Subcutaneous abdominal adipose tissue (tissue), 5 donors: ENCODE results near the gene OSGEP.

Experiments
- H3K27ac ChIP-seq: one replicate; pipeline ENCODE4 v1.7.0; 2013; ENCODE audit warnings: low read depth, mild to moderate bottlenecking, inconsistent platforms, low read length, moderate library complexity
- H3K27me3 ChIP-seq, 5 donors: one replicate each; pipeline ENCODE4 v1.7.0; 2013; ENCODE audit warnings: low read length in 5 of 5, inconsistent platforms in 1 of 5; ENCODE audit not compliant: control insufficient read depth in 5 of 5, insufficient read depth in 4 of 5
- H3K36me3 ChIP-seq, 5 donors: one replicate each; pipeline ENCODE4 v1.7.0; 2013; ENCODE audit warnings: low read length in 5 of 5; ENCODE audit not compliant: control insufficient read depth in 5 of 5, insufficient read depth in 5 of 5
- H3K4me1 ChIP-seq, 5 donors: one replicate each; pipeline ENCODE4 v1.7.0; 2013; ENCODE audit warnings: low read length in 5 of 5, mild to moderate bottlenecking in 3 of 5, moderate library complexity in 1 of 5; ENCODE audit not compliant: control insufficient read depth in 5 of 5, insufficient read depth in 5 of 5
- H3K4me3 ChIP-seq, 5 donors: one replicate each; pipeline ENCODE4 v1.7.0; 2013; ENCODE audit warnings: low read length in 5 of 5, low read depth in 1 of 5
- H3K9ac ChIP-seq, 5 donors: one replicate each; pipeline ENCODE4 v1.7.0; 2013; ENCODE audit warnings: low read length in 5 of 5, mild to moderate bottlenecking in 4 of 5, moderate library complexity in 3 of 5
- H3K9me3 ChIP-seq, 5 donors: one replicate each; pipeline ENCODE4 v1.7.0; 2013; ENCODE audit warnings: low read length in 5 of 5; ENCODE audit not compliant: control insufficient read depth in 5 of 5
- donor health status: healthy.
- donor health status: healthy.
- donor health status: healthy.
- donor health status: healthy.
- donor health status: healthy.

The OSGEP gene

DNA sequence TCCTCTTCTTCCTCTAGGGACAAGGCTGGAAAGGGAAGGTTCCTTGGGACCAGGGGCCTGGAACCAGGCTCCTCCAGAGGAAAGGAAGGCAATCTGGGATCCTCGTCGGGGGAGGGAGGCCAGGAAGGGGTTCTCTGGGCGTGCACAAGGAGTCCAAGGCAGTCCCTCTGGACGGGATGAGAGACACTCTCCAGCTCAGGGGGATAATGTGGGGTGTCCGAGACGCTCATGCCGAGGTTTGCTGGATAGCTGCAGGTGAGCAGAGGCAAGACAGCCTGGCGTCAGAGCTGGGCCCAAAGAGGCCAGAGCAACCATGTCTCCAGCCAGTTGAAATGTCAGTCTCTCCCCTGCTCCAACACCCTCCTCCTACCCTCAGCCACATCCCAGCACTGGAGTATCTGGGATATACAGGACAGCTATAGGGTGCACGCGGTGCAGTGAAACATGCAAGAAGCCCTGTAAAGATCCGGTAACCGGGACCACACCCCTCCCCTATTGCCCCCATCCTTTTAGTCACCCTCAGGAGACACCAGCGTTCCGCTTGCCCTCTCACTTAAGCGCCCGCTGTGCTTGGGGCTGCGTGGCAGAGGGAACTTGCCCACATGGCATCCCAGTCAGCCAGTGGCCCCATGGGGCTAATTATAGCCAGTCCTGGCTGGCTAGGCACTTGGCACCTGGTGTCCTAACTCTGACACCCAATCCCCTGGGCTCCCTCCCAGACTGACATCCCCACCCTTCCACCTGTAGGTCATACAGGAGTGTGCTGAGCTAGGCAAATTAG, 18.8 kb downstream of the OSGEP start, which contains the start of gene KLHL33:
Gene KLHL33 (minus strand): TSS at position 585 of the 781 bp plus-strand sequence. CDS start 355 bp downstream, at position 230.
- H3K9me3 ChIP-seq, result no peaks in the 10 kb centered on the region
- H3K27me3 ChIP-seq, result peaks cover 0 to 3% (median 0%) of the 10 kb centered on the region in 5 donors
- H3K36me3 ChIP-seq, result no peaks in the 10 kb centered on the region
- H3K9ac ChIP-seq, result peak within 1 kb of the TSS in 3 of 5 donors; percentile 53 to 66 (median 62)
- peaks cover 0 to 21% (median 16%) of the 10 kb centered on the region in 5 donors for H3K4me1 ChIP-seq
- H3K4me3 ChIP-seq, result peak within 1 kb of the TSS; percentile 11 to 66 (median 61)
- H3K27ac ChIP-seq, result no peak within 1 kb of the TSS

DNA sequence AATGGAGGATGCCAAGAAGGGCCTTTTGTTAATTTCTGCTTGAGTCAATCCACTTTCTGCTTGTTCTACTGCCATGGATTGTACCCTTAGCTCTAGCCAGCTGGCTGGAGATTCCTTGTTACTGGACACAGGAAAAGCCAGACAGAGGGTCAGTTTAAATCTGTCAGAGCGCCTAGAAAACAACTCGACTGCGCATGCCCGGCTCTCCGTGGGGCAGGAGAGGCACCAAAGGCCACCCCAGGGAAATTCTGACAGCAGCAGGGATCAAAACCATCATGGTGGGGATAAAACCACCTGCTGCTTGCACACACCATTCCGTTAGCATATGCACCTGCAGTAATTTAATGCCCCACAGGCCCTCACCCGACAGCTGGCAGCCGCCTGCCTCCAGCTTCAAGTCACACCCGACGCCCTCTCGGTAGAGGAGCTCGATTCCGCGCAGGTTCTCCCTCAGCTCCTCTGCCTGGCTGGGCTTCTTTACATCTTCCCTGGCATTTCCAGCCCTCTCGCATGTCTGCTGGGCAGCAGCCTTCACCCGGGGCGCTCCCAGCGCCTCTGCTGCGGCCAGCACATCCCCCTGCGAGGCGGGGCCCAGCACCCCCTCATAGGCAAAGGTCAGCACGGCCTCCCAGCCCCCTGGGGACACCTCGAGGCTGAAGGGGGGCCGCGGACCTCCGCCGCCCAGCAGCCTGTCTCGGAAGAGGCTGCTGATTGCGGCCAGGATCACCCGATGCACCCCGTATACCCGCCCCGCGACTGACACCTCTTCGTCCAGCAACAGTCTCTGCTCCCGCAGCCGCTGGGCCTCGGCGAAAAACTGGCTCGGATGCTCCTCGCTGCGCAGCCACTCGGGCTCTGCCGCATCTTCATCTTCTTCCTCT, 19.7 kb downstream of the OSGEP start:
- Histone ChIP-seq H3K36me3 (no peaks in the 10 kb centered on the region), H3K27me3 (peaks cover 0 to 3% (median 0%) of the 10 kb centered on the region in 5 donors), H3K9ac (peak overlapping the region in 3 of 5 donors; percentile 53 to 66 (median 62)), H3K4me3 (peak overlapping the region; percentile 11 to 66 (median 61)), H3K4me1 (peaks cover 0 to 27% (median 24%) of the 10 kb centered on the region in 5 donors), H3K9me3 (no peaks in the 10 kb centered on the region), H3K27ac (no peak overlapping the region)

DNA sequence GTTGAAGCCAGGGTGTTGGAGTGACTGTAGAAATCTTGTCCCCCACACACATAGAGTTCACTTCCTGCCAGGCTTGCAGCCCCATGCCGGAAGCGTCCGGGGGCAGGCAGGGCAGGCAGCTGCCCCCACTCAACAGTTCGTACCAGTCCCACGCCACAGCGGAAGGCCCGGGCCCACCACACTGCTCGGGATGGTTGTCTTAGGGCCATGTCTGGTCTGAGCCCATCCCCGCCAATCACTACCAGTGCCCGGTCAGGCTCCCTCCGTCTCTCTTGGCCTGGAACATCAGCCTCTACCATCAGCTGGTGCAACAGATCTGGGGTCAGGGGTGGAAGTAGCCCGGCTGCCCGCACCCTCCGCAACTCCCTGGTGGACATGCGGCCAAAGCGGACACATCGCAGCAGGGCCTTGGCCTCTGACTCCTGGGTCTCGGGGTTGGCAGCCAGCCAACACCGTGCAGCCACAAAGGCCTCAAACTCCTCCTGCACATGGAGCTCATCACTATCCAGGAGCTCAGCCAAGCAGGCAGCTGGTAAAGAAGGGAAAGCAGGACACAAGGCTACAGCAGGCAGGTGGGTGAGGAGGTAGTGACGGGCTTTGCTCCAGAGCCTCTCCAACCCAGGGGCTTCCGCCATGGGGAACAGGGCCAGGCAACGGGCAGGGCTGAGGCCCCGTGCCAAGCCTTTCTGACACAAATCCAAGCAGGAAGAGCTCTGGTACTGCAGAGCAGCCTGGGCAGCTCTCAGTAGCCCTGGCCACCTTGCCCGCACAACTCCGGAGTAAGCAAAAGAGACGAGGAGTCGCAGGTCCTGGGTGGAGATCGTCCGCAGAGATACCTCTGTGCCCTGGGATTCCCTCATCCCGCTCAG, 24.6 kb downstream of the OSGEP start:
- Histone ChIP-seq H3K4me3 (no peak overlapping the region), H3K9ac (no peak overlapping the region), H3K27ac (no peak overlapping the region), H3K4me1 (peaks cover 5 to 45% (median 29%) of the 10 kb centered on the region in 5 donors), H3K27me3 (no peaks in the 10 kb centered on the region), H3K9me3 (no peaks in the 10 kb centered on the region), H3K36me3 (no peaks in the 10 kb centered on the region)

DNA sequence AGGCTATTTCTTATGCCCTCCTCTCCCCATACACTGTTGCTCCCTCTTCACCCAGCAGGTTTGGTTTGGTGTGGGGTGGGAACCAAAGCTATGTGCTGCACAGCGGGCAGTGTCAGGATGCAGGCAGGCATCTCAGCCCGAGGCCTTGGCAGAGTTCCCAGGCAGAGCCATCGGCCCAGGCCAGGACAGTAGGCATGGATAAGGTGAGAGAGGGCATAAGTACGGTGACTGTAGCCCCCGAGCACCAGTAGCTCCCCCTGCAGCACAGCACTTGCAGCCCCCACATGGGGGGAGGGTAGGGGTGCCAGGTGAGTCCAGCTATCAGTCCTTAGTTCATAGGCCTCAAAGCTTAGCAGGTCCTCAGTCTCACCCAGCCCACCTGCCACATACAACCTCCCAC, 25.8 kb downstream of the OSGEP start:
- H3K4me1 ChIP-seq, result peaks cover 3 to 35% (median 21%) of the 10 kb centered on the region in 5 donors
- H3K9ac ChIP-seq, result peak overlapping the region in 1 of 5 donors; percentile 6
- no peaks in the 10 kb centered on the region for H3K9me3 ChIP-seq
- no peak overlapping the region for H3K4me3 ChIP-seq
- H3K36me3 ChIP-seq, result no peaks in the 10 kb centered on the region
- no peak overlapping the region for H3K27ac ChIP-seq
- no peaks in the 10 kb centered on the region for H3K27me3 ChIP-seq

DNA sequence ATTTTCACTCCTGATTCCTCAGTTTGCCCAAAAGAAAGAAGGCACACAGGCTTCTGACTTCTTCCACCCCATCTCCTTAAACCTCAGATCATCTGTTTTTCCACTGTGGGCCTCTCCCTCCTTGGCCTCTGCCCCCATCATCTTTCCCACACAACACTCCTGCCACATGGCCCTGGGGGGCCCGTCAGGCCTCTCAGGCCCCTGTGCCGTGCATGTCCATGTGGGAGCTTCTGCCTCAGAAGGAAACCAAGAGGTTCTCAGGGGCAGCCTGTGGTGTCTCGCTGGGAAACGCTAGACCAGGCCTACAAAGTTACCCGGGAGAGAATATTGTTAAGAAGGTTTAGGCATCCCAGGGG, 26.6 kb downstream of the OSGEP start:
- Histone ChIP-seq H3K9me3 (no peaks in the 10 kb centered on the region), H3K4me1 (peaks cover 3 to 35% (median 21%) of the 10 kb centered on the region in 5 donors), H3K4me3 (peak overlapping the region in 1 of 5 donors; percentile 4), H3K27me3 (no peaks in the 10 kb centered on the region), H3K36me3 (no peaks in the 10 kb centered on the region), H3K9ac (no peak overlapping the region), H3K27ac (no peak overlapping the region)

DNA sequence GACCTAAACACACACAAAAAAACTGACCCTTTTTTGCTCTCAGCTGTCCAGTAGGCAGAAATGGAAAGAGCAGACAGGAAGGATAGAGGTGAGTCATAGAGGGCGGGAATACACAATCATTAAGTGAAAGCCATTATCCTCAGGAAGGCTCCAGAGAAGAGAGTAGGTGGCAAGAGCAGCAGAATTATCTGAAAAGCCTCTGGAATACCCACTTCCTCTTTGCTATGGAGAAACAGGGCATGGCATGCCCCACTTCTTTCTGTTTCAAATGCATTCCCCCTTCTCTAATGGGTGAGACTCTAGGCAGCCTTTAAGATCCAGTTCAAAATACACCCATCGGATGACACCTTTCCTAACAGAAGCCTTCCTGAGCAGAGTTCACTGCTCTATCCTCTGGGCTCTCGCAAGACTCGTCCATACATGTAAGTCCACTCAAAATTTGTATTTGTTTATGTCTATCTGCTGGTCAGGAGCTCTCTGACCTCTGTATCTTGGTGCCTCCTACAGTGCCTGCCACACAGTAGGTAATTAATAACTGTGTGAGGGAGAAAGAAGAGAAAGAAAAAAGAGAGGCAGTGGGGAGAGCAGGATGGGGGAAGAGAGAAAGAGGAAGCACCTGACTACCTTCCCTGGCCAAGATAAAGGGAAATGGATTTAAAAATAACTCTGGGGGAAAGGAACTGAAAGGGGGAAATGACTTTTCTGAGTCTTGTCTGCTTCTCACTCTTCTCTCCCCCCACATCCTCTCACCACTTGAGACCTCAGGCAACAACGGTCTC, 27.2 kb downstream of the OSGEP start:
- Histone ChIP-seq H3K27me3 (no peaks in the 10 kb centered on the region), H3K4me3 (peak overlapping the region in 3 of 5 donors; percentile 4 to 22 (median 13)), H3K9ac (peak overlapping the region in 1 of 5 donors; percentile 26), H3K27ac (no peak overlapping the region), H3K9me3 (no peaks in the 10 kb centered on the region), H3K4me1 (peaks cover 3 to 35% (median 21%) of the 10 kb centered on the region in 5 donors), H3K36me3 (no peaks in the 10 kb centered on the region)

DNA sequence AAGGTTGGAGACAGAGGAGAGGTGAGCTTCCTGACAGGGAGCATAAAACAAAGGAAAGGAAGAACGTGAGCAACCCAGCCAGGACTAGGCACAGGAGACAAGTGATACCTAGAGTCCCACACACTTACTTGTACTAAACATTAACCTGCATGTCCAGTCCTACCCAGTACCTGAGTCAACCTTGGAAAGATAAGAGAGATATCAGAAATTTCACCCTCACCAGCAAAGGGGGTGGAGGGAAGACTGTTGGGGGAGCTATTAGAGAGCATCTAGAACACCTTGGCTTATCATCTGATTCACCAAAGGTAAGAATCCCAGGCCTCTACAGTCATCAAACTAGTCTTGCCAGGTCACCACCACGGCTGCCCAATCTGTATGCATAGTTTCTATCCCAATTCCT, 29.8 kb downstream of the OSGEP start:
- Histone ChIP-seq H3K36me3 (no peaks in the 10 kb centered on the region), H3K9ac (no peak overlapping the region), H3K27ac (no peak overlapping the region), H3K9me3 (no peaks in the 10 kb centered on the region), H3K4me3 (no peak overlapping the region), H3K4me1 (peaks cover 3 to 26% (median 12%) of the 10 kb centered on the region in 5 donors), H3K27me3 (no peaks in the 10 kb centered on the region)

DNA sequence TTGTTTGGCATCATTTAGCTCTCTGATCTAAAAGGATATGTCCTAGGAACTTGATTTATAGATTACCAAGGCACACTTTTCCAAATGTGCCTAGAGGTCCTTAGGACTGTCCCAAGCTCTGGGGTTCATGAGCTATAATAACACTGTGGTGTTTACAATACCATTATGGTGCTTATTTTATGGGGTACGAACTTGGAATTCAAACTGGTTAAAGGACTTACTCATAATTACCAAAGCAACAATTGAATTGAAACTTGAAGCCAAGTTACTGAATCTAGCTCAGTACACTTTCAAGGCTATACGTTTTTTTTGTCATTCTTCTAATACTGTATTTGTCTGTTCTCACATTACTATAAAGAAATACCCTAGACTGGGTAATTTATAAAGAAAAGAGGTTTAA, 31.7 kb downstream of the OSGEP start:
- H3K4me1 ChIP-seq, result peaks cover 2 to 17% (median 13%) of the 10 kb centered on the region in 5 donors
- no peak overlapping the region for H3K27ac ChIP-seq
- no peaks in the 10 kb centered on the region for H3K27me3 ChIP-seq

DNA sequence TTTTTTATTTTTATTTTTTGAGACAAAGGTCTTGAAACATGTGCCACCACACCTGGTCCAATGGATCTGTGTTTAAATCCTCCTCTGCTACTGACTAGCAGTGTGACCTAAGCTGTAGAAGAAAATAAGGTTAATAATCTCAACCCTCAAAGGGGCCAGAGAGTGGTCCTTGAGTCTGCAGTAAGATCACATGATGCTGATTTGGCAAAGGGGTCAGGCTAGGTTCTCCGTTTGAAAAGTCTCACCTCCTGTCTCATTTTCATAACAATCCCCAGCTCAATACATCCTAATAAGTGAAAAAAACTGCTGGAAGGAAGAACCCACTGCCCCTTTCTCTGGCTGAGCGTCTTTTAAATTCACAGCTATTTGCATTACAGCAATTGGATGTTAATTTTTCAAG, 33.3 kb downstream of the OSGEP start:
- Histone ChIP-seq H3K4me1 (peaks cover 0 to 13% (median 12%) of the 10 kb centered on the region in 5 donors), H3K4me3 (no peak overlapping the region), H3K9me3 (no peaks in the 10 kb centered on the region)

More for the DNA sequence above, 31.7 kb downstream of the OSGEP start:
- H3K36me3 ChIP-seq, result no peaks in the 10 kb centered on the region
- H3K9me3 ChIP-seq, result no peaks in the 10 kb centered on the region
- no peak overlapping the region for H3K9ac ChIP-seq
- no peak overlapping the region for H3K4me3 ChIP-seq

More for the DNA sequence above, 33.3 kb downstream of the OSGEP start:
- Histone ChIP-seq H3K27me3 (no peaks in the 10 kb centered on the region), H3K9ac (no peak overlapping the region), H3K36me3 (no peaks in the 10 kb centered on the region), H3K27ac (no peak overlapping the region)
